ENCODE data around the gene CADM2. TPM values are rescaled to one million over a fixed set of nuclear protein-coding genes. Genes with fewer than 3 reads are reported as not detected.

CADM2 gene
- total RNA-seq, 1 experiment from 2014 or later = 0.47 TPM

- CTCF ChIA-PET = no interaction called here
- intact Hi-C loops (cut with micrococcal nuclease) = loop anchor here (5.0 kb wide), 1 partner anchor 156 kb away; no protein-coding TSS in a partner anchor
Observed at GRCh38 chr3:85005946-85006345, 47.2 kb downstream of the CADM2 start.

GRCh38 chr3:85007195-85008094 is 48.7 kb downstream of the CADM2 start:
- no peak for TF ChIP-seq EZH2 (IDR thresholded peaks at IDR 0.05; ENCODE audit: low read length, unreplicated experiment)
- TF ChIP-seq, protein P1, sequence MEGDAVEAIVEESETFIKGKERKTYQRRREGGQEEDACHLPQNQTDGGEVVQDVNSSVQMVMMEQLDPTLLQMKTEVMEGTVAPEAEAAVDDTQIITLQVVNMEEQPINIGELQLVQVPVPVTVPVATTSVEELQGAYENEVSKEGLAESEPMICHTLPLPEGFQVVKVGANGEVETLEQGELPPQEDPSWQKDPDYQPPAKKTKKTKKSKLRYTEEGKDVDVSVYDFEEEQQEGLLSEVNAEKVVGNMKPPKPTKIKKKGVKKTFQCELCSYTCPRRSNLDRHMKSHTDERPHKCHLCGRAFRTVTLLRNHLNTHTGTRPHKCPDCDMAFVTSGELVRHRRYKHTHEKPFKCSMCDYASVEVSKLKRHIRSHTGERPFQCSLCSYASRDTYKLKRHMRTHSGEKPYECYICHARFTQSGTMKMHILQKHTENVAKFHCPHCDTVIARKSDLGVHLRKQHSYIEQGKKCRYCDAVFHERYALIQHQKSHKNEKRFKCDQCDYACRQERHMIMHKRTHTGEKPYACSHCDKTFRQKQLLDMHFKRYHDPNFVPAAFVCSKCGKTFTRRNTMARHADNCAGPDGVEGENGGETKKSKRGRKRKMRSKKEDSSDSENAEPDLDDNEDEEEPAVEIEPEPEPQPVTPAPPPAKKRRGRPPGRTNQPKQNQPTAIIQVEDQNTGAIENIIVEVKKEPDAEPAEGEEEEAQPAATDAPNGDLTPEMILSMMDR (conservative IDR thresholded peaks at IDR 0.05; ENCODE audit: low read depth, low read length) = no peak
- TF ChIP-seq EZH2phosphoT487 (IDR thresholded peaks at IDR 0.05; ENCODE audit: borderline replicate concordance, low read length) = no peak
- Histone ChIP-seq H3K27me3 (ENCODE audit: low read length) (no peaks in the 10 kb centered on the region), H3K9ac (ENCODE audit: low read length) (no peak overlapping the region), H3K4me2 (ENCODE audit: low read length) (peak overlapping the region; percentile 20; the same call in 1 of the 2 replicates), H3K4me3 (ENCODE audit: low read length) (no peak overlapping the region), H3K79me2 (ENCODE audit: low read length) (no peaks in the 10 kb centered on the region), H3F3A (ENCODE audit: low read length, unreplicated experiment) (no peaks in the 10 kb centered on the region), H3K9me2 (replicated peaks; ENCODE audit: low read length) (no peaks in the 10 kb centered on the region), H2AFZ (ENCODE audit: low read length) (no peak overlapping the region), H3K9me3 (ENCODE audit: low read length) (no peaks in the 10 kb centered on the region), H3K27ac (ENCODE audit: low read length) (no peak overlapping the region), H4K20me1 (ENCODE audit: low read length) (no peaks in the 10 kb centered on the region), H3K4me1 (ENCODE audit: insufficient read depth, low read length) (peaks cover 8% of the 10 kb centered on the region), H3K36me3 (ENCODE audit: low read depth, low read length) (no peaks in the 10 kb centered on the region)
- POLR2A ChIA-PET (ENCODE audit: unreplicated experiment) = no interaction called here
- CTCF ChIA-PET = no interaction called here
- ATAC-seq (peak; percentile 90), DNase-seq (peak; percentile 58)
- no TSS peak for BruUV-seq (replicated peaks)
- intact Hi-C loops (cut with micrococcal nuclease) = loop anchor here (5.0 kb wide), 1 partner anchor 155 kb away; no protein-coding TSS in a partner anchor

More at GRCh38 chr3:85005946-85006345, 47.2 kb downstream of the CADM2 start:
- no peaks in the 10 kb centered on the region for H3K36me3 ChIP-seq (ENCODE audit: low read depth, low read length)
- TF ChIP-seq, protein P1 (conservative IDR thresholded peaks at IDR 0.05; ENCODE audit: low read depth, low read length) = no peak
- TF ChIP-seq EZH2phosphoT487 (IDR thresholded peaks at IDR 0.05; ENCODE audit: borderline replicate concordance, low read length) (no peak), EZH2 (IDR thresholded peaks at IDR 0.05; ENCODE audit: low read length, unreplicated experiment) (no peak)
- H2AFZ ChIP-seq (ENCODE audit: low read length) = no peak overlapping the region
- ATAC-seq (no peak), DNase-seq (no peak)
- peaks cover 8% of the 10 kb centered on the region for H3K4me1 ChIP-seq (ENCODE audit: insufficient read depth, low read length)
- H3K9ac ChIP-seq (ENCODE audit: low read length) = no peak overlapping the region
- no peaks in the 10 kb centered on the region for H4K20me1 ChIP-seq (ENCODE audit: low read length)
- BruUV-seq (replicated peaks) = no TSS peak
- H3K4me2 ChIP-seq (ENCODE audit: low read length) = no peak overlapping the region
- no peak overlapping the region for H3K27ac ChIP-seq (ENCODE audit: low read length)
- no peaks in the 10 kb centered on the region for H3K79me2 ChIP-seq (ENCODE audit: low read length)
- H3K27me3 ChIP-seq (ENCODE audit: low read length) = no peaks in the 10 kb centered on the region
- no peak overlapping the region for H3K4me3 ChIP-seq (ENCODE audit: low read length)
- H3F3A ChIP-seq (ENCODE audit: low read length, unreplicated experiment) = no peaks in the 10 kb centered on the region
- POLR2A ChIA-PET (ENCODE audit: unreplicated experiment) = no interaction called here
- H3K9me2 ChIP-seq (replicated peaks; ENCODE audit: low read length) = no peaks in the 10 kb centered on the region
- no peaks in the 10 kb centered on the region for H3K9me3 ChIP-seq (ENCODE audit: low read length)

GRCh38 chr3:85020828-85021227 is 62.0 kb downstream of the CADM2 start:
- no peaks in the 10 kb centered on the region for H4K20me1 ChIP-seq (ENCODE audit: low read length)
- H3K4me3 ChIP-seq (ENCODE audit: low read length) = no peak overlapping the region
- no peak for ATAC-seq
- no peaks in the 10 kb centered on the region for H3K9me3 ChIP-seq (ENCODE audit: low read length)
- H3K9me2 ChIP-seq (replicated peaks; ENCODE audit: low read length) = no peaks in the 10 kb centered on the region
- H3K9ac ChIP-seq (ENCODE audit: low read length) = no peak overlapping the region
- no peaks in the 10 kb centered on the region for H3K36me3 ChIP-seq (ENCODE audit: low read depth, low read length)
- no peak for DNase-seq
- no peaks in the 10 kb centered on the region for H3F3A ChIP-seq (ENCODE audit: low read length, unreplicated experiment)
- CTCF ChIA-PET = no interaction called here
- TF ChIP-seq, protein P1 (conservative IDR thresholded peaks at IDR 0.05; ENCODE audit: low read depth, low read length) = no peak
- TF ChIP-seq EZH2 (IDR thresholded peaks at IDR 0.05; ENCODE audit: low read length, unreplicated experiment) = no peak
- no peak for TF ChIP-seq EZH2phosphoT487 (IDR thresholded peaks at IDR 0.05; ENCODE audit: borderline replicate concordance, low read length)
- H2AFZ ChIP-seq (ENCODE audit: low read length) = no peak overlapping the region
- H3K79me2 ChIP-seq (ENCODE audit: low read length) = no peaks in the 10 kb centered on the region
- BruUV-seq (replicated peaks) = no TSS peak
- intact Hi-C loops (cut with micrococcal nuclease) = no loop called here
- no peaks in the 10 kb centered on the region for H3K4me1 ChIP-seq (ENCODE audit: insufficient read depth, low read length)
- POLR2A ChIA-PET (ENCODE audit: unreplicated experiment) = no interaction called here
- H3K27me3 ChIP-seq (ENCODE audit: low read length) = no peaks in the 10 kb centered on the region
- H3K27ac ChIP-seq (ENCODE audit: low read length) = no peak overlapping the region
- H3K4me2 ChIP-seq (ENCODE audit: low read length) = no peak overlapping the region
